Measurements from ENCODE around the gene SLC4A9.

Gene SLC4A9

GRCh38 chr5:140312791-140313189, 47.2 kb upstream of the SLC4A9 start:
- TF ChIP-seq FOXP2 (optimal IDR thresholded peaks at IDR 0.05; ENCODE audit: borderline replicate concordance, extremely low read depth, extremely low read length, insufficient read depth) (no peak), REST (IDR thresholded peaks at IDR 0.05; ENCODE audit: insufficient read depth in 1 of 2, low read depth in 2 of 2, low read length in 2 of 2) (no peak), POLR2AphosphoS5 (IDR thresholded peaks at IDR 0.05; ENCODE audit: low read depth, low read length) (no peak), TAF1 (IDR thresholded peaks at IDR 0.05; ENCODE audit: borderline replicate concordance, insufficient read depth, low read length) (no peak), SIN3A (IDR thresholded peaks at IDR 0.05; ENCODE audit: borderline replicate concordance, insufficient read depth, low read length) (no peak)

GRCh38 chr5:140317859-140318258, 42.1 kb upstream of the SLC4A9 start:
- TF ChIP-seq TAF1 (IDR thresholded peaks at IDR 0.05; ENCODE audit: borderline replicate concordance, insufficient read depth, low read length), result no peak
- no peak for TF ChIP-seq REST (IDR thresholded peaks at IDR 0.05; ENCODE audit: insufficient read depth in 1 of 2, low read depth in 2 of 2, low read length in 2 of 2)
- no peak for TF ChIP-seq POLR2AphosphoS5 (IDR thresholded peaks at IDR 0.05; ENCODE audit: low read depth, low read length)
- no peak for TF ChIP-seq FOXP2 (optimal IDR thresholded peaks at IDR 0.05; ENCODE audit: borderline replicate concordance, extremely low read depth, extremely low read length, insufficient read depth)
- TF ChIP-seq SIN3A (IDR thresholded peaks at IDR 0.05; ENCODE audit: borderline replicate concordance, insufficient read depth, low read length), result no peak

DNA sequence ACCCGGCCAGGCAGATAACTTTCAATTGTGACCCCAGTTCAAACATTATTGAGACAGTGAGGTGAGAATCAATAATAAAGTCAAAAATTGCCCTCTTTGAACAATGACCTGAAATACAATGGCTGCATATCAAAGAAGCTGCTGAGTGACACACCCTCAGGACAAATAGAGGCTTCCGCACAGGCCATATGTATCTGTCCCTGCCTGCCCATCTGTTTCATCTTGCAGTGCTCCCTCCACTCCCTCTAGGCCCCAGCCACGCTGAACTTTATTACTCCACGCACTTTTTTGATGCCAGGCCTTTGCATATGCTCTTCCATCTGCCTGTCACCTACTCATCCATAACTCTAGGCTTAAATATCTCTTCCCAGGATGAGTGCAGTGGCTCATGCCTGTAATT, 41.2 kb upstream of the SLC4A9 start:
- TF ChIP-seq SIN3A (IDR thresholded peaks at IDR 0.05; ENCODE audit: borderline replicate concordance, insufficient read depth, low read length) (no peak), FOXP2 (optimal IDR thresholded peaks at IDR 0.05; ENCODE audit: borderline replicate concordance, extremely low read depth, extremely low read length, insufficient read depth) (no peak), REST (IDR thresholded peaks at IDR 0.05; ENCODE audit: insufficient read depth in 1 of 2, low read depth in 2 of 2, low read length in 2 of 2) (no peak), POLR2AphosphoS5 (IDR thresholded peaks at IDR 0.05; ENCODE audit: low read depth, low read length) (no peak), TAF1 (IDR thresholded peaks at IDR 0.05; ENCODE audit: borderline replicate concordance, insufficient read depth, low read length) (no peak)

GRCh38 chr5:140319833-140320232, 40.2 kb upstream of the SLC4A9 start:
- TF ChIP-seq FOXP2 (optimal IDR thresholded peaks at IDR 0.05; ENCODE audit: borderline replicate concordance, extremely low read depth, extremely low read length, insufficient read depth) (no peak), TAF1 (IDR thresholded peaks at IDR 0.05; ENCODE audit: borderline replicate concordance, insufficient read depth, low read length) (no peak), SIN3A (IDR thresholded peaks at IDR 0.05; ENCODE audit: borderline replicate concordance, insufficient read depth, low read length) (no peak), POLR2AphosphoS5 (IDR thresholded peaks at IDR 0.05; ENCODE audit: low read depth, low read length) (no peak), REST (IDR thresholded peaks at IDR 0.05; ENCODE audit: insufficient read depth in 1 of 2, low read depth in 2 of 2, low read length in 2 of 2) (no peak)

- TF ChIP-seq REST (IDR thresholded peaks at IDR 0.05; ENCODE audit: insufficient read depth in 1 of 2, low read depth in 2 of 2, low read length in 2 of 2) (no peak), TAF1 (IDR thresholded peaks at IDR 0.05; ENCODE audit: borderline replicate concordance, insufficient read depth, low read length) (no peak), FOXP2 (optimal IDR thresholded peaks at IDR 0.05; ENCODE audit: borderline replicate concordance, extremely low read depth, extremely low read length, insufficient read depth) (no peak), SIN3A (IDR thresholded peaks at IDR 0.05; ENCODE audit: borderline replicate concordance, insufficient read depth, low read length) (no peak), POLR2AphosphoS5 (IDR thresholded peaks at IDR 0.05; ENCODE audit: low read depth, low read length) (no peak)
Observed at GRCh38 chr5:140321796-140322195, 38.2 kb upstream of the SLC4A9 start.
